Omental fat pad (tissue), 4 donors: Measurements from ENCODE around the gene ATXN7L1. TPM values are rescaled to one million over a fixed set of nuclear protein-coding genes. Genes with fewer than 3 reads are reported as not detected.

Experiments
- ATAC-seq: fragments of 150-250 bp; one replicate; pipeline ENCODE4 v1.9.1; 2016; ENCODE audit warnings: mild to moderate bottlenecking, moderate library complexity; ENCODE audit not compliant: low FRiP score
- DNase-seq: peaks from one replicate; pipeline ENCODE4 v3.0.0-alpha.2; 2019; ENCODE audit warnings: low spot score
- total RNA-seq, 4 donors: library from RNA; depleted of rRNA; stranded (reverse); fragments of >200 nt; gene quantifications; one replicate each; pipeline ENCODE4 v1.1.0, GENCODE V29; 2016
- TF ChIP-seq, protein P1 (sequence below), 3 donors: fragments of 450-650 bp; IDR thresholded peaks; one replicate each; pipeline ENCODE4 v1.5.1; 2016 to 2017; ENCODE audit warnings: antibody characterized with exemption in 3 of 3, mild to moderate bottlenecking in 3 of 3, moderate library complexity in 2 of 3

ATXN7L1 gene
- total RNA-seq, 4 donors from 2014 or later, result 10.6 to 19.5 (median 12.2) TPM

DNA sequence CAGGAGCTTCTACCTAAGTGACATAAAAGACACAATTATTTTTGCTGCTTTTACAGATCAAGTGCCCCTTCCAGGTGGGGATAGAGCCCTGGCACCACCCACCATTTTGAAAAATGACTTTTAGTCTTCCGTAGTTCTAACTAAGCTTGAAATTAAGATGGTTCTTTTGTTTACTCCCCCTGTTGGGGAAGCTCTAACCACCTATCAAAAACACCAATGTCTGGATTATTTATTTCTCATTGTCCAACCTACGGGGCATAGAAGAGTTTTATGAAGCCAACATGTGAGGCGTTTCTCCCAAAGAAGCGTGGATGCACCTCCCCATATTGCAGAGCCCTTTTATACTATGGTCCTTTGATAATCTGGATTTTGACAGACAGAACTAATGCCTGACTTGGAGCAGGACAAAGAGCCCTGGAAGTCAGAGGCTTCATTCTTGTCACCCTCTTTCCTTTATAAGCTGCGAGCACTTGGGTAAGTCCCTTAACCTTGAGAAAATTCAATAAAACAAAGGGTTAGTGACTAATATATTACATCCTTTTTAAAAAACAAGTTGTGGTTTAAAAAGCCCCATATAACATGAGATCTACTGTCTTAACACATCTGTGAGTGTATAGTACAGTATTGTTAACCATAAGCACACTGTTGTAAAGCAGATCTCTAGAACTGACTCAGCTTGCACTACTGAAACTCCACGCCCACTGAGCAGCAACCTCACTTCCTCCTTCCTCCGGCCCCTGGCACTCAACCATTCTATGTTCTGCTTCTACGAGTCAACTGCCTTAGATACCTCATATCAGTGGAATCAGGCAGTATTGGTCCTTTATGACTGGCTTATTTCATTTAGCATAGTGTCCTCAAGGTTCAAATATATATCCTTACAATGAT, 67.5 kb downstream of the ATXN7L1 start:
- ATAC-seq (no peak), DNase-seq (no peak)
- TF ChIP-seq, protein P1, sequence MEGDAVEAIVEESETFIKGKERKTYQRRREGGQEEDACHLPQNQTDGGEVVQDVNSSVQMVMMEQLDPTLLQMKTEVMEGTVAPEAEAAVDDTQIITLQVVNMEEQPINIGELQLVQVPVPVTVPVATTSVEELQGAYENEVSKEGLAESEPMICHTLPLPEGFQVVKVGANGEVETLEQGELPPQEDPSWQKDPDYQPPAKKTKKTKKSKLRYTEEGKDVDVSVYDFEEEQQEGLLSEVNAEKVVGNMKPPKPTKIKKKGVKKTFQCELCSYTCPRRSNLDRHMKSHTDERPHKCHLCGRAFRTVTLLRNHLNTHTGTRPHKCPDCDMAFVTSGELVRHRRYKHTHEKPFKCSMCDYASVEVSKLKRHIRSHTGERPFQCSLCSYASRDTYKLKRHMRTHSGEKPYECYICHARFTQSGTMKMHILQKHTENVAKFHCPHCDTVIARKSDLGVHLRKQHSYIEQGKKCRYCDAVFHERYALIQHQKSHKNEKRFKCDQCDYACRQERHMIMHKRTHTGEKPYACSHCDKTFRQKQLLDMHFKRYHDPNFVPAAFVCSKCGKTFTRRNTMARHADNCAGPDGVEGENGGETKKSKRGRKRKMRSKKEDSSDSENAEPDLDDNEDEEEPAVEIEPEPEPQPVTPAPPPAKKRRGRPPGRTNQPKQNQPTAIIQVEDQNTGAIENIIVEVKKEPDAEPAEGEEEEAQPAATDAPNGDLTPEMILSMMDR (IDR thresholded peaks at IDR 0.05), result no peak

GRCh38 chr7:105808209-105808608, 68.2 kb downstream of the ATXN7L1 start:
- ATAC-seq, result no peak
- TF ChIP-seq, protein P1 (IDR thresholded peaks at IDR 0.05), result no peak
- no peak for DNase-seq

DNA sequence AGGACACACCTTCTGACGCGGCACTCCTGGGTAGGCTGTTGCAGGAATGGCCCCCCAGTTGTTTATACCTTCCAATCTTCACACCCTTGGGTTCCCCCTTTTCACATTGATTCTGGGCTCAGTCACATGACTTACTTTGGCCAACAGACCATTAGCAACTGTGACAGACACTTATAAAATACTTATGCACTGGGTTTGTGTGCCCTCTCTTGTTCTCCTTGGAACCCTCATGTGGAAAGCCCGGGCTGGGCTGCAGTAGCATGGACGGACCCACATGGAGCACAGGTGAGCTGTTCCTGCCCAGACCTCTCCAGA, 69.0 kb downstream of the ATXN7L1 start:
- TF ChIP-seq, protein P1 (IDR thresholded peaks at IDR 0.05), result no peak
- DNase-seq (no peak), ATAC-seq (no peak)

GRCh38 chr7:105806592-105807447, 69.6 kb downstream of the ATXN7L1 start:
- DNase-seq (no peak), ATAC-seq (no peak)
- TF ChIP-seq, protein P1 (IDR thresholded peaks at IDR 0.05), result no peak

DNA sequence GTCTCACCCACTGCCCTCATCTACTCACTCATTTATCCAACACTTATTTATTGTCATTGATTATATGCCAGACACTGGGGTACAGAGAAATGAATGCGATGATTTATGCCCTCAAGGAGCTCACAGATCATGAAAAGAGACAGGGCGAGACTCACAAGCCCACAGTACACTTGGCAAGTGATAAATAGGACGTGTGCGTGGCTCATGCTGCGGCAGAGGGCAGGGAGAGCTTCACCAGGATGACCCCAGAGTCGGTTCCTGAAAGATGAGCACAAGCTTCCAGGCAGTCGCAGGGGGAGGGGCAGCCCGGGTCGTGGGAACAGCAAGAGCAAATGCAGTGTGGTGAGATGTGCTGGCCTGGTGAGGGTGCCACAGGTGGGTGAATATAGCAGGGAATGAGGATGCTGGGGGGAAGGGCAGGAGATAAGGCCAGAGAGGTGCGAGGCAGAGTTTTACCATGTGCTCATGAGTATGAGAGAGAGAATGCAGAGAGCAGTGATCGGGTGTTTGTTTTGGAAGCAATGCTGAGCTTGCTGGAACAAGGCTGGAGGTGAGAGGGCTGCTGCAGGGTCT, 70.9 kb downstream of the ATXN7L1 start:
- TF ChIP-seq, protein P1 (IDR thresholded peaks at IDR 0.05), result no peak
- no peak for ATAC-seq
- no peak for DNase-seq

DNA sequence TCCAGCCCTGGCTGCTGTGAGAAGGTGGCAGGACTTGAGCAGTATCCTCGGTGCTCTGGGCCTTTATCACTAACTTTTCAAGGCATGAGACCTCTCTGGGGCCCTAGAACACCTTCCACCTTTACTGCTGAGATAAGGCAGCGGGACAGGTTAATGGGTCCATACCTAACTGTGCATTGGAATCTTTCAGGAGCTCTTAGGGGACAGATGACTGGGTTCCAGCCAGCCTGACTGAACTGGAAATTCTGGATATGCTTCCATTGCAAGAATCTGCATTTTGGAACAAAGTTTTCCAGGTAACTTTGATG, 73.0 kb downstream of the ATXN7L1 start:
- TF ChIP-seq, protein P1 (IDR thresholded peaks at IDR 0.05), result no peak
- DNase-seq (no peak), ATAC-seq (no peak)
